CD4-positive, alpha-beta T cell treated with Interleukin-6 for 4 hours (primary cell): Measurements from ENCODE around the gene TRAF2.
A peak's percentile ranks its signal among the peaks of the same experiment; 100 is the strongest.

Experiments used
- DNase-seq: peaks from one replicate; pipeline ENCODE4 v3.0.0-alpha.2; 2020; ENCODE audit warnings: mixed read lengths

TRAF2 gene

DNA sequence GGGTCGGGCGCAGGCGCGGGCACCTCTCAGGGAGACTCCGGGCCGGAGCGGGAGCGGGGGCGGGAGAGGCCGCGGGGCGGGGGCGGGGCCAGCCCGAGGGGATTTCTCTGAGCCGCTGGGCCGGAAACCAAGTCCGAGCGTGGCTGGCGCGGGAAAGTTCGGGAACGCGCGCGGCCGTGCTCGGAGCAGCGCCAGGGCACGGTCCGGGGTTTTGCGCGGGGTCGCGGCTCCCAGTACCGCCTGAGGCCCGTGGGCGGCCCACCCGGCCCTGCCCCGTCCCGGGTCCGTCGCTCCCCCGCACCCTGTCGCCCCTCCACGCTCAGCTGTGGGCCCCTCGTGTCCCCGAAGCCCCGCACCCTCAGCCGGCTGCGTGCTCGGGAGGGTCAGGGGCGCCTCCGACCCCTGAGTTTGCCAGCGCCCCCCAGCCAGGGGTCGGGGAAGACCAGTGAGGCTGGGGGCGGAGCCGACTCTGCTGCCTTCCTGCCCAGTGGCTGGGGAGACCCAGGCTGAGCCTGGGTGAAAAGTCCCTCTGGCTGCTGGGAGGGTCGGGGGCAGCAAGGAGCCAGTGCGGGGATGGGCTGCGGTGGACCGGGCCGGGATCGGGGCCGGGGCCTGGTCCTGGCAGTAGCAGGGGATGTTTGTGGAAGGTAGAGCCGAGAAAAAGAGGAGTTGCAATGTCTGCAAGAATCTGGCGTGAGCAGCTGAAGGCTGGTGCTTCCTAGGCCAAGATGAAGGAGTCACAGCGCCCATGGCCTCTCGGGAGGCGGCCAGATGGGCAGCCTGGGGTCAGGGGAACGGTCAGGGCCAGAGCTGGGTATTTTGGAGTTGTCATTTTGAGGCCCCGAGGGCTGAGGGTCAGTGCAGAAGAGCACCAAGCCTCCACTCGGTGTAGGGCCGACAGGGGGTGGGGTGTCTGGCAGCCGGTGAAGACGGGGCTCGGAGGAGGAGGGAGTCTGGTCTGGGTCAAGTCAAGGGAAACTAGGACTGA lies 588 bp downstream of the TRAF2 start:
- peak; percentile 49 for DNase-seq

GRCh38 chr9:136888454-136888853 lies 2.1 kb downstream of the TRAF2 start:
- DNase-seq = no peak

- DNase-seq = no peak
Observed at GRCh38 chr9:136889858-136890257, 3.5 kb downstream of the TRAF2 start.

GRCh38 chr9:136890661-136891060 lies 4.3 kb downstream of the TRAF2 start:
- no peak for DNase-seq

DNA sequence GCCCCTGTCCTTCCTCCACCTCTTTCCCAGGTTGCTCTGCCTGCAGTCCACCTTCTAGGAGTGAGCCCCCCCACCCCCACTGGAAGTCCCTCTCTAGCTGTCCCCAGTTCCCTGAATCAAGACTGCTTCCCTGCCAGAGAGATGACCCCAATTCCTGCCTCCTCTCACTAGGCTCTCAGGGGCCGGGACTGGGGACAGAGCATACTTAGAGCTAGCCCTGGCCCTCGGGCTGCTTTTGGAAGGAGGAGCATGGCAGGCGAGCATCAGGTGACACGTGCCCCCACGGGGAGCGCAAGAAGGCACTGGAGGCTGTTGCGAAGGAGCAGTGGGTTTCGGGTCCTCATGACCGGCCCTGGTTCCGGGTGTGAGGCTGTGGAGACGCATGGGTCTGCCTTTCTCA lies 9.7 kb downstream of the TRAF2 start:
- DNase-seq = no peak

DNA sequence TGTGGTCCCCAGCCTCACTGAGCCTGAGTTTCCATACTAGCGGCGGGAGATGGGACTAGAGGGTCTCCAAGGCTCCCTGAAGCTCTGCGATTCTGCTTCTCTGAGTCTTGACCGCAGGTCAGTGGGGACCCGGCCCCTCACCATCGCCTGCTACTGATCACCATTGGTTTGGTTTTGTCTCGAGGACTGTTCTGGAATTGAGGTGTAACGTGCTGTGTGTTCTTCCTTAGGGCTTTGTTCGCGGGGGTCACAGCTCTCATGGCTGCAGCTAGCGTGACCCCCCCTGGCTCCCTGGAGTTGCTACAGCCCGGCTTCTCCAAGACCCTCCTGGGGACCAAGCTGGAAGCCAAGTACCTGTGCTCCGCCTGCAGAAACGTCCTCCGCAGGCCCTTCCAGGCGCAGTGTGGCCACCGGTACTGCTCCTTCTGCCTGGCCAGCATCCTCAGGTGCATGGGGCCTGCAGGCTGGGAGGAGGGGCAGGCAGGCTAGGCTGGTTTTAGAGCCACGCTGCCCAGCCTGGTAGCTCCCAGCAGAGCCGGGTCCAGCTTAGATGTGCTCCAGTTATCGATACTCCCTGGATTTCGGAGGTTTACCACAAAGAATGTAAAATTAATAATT lies 12.3 kb downstream of the TRAF2 start:
- no peak for DNase-seq

GRCh38 chr9:136899196-136899595 lies 12.9 kb downstream of the TRAF2 start:
- no peak for DNase-seq

GRCh38 chr9:136900556-136900955 lies 14.2 kb downstream of the TRAF2 start:
- no peak for DNase-seq

DNA sequence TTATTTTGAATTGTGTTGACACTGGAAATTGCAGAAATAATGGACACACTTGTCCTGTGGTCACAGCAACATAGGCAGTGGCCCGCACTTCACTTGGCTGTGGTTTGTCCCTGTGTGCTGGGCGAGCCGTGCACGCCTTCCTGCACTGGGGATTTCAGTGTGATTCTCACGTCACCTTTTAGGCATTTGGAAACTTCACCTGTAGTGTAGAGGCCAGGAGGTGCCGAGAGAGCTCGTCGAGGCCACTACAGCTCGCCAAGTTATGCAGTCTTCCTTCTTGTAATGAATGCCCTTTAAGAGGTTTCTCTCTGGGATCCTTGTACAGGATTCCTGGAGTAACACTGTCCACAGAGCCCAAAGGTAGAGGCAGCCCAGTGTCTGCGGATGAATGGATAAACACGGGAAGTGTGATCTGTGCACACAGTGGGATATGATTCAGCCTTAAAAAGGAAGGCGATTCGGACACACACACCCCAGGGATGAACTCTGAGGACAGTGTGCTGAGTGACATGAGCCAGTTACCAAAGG lies 14.7 kb downstream of the TRAF2 start:
- DNase-seq = no peak

- peak; percentile 80 for DNase-seq
Observed at GRCh38 chr9:136901516-136902258, 15.4 kb downstream of the TRAF2 start.

DNA sequence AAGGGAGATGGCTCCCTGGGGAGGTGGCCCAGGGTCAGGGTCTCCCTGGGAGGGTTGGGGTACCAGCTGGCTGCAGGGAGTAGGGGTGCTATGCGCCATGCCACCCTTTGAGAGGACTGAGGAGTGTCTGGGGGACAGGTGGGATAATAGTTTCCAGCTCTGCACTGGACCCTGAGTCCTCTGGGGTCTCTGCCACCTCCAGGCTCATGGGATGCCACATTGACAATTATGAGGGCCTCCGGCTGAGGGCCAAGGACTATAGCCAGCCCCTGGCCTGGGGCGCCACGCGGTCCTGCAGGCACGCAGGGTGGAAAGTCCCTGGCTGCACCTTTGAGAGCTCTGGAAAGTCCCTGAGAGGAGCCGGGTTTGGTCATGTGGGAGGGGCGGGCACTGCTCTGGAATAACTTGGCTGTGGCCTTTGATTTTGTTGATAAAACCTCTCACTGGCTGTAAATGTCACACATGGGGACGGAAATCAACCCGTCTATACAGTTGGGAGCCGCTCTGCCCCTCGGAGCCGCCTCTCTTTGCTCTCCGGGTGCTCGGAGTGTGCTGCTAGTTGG lies 16.0 kb downstream of the TRAF2 start:
- peak; percentile 73 for DNase-seq

DNA sequence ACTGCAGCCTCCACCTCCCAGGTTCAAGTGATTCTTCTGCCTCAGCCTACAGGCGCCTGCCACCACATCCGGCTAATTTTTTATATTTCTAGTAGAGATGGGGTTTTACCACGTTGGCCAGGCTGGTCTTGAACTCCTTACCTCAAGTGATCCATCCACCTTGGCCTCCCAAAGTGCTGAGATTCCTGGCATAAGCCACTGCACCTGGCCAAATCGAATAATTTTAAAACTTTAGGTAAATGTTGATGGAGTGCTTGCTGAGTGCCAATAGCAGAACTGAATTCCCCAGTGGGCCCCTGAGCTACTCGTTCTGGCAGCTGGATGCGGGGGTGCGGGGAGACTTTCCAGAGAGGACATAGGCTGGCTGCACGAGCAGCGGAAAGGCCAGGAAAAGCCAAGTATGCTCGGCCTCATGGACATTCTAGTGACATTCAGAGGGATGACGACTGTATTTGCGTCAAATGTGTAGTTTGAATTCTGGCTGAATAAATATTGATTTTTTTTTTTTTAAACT lies 16.8 kb downstream of the TRAF2 start:
- DNase-seq = peak; percentile 14

- no peak for DNase-seq
Observed at GRCh38 chr9:136906266-136906665, 19.9 kb downstream of the TRAF2 start.

- no peak for DNase-seq
Observed at GRCh38 chr9:136907011-136907914, 20.9 kb downstream of the TRAF2 start.

- no peak for DNase-seq
Observed at GRCh38 chr9:136910197-136910900, 24.0 kb downstream of the TRAF2 start.

DNA sequence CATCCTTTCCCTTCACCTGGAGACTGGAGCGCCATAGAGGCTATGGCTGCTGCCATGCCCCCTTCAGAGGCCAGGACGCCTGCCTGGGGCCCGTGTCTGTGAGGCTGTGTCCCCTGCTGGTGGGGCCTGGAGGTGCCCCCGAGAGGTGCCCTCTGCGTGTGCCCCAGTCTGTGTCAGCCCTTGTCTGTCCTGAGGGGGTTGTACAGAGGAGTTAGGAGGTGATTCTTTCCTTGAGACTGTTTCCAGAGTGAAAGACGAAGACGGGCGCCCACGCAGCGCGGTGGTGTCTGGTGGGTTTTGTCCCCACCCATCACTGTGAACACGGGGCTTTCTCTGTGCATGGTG lies 24.6 kb downstream of the TRAF2 start:
- DNase-seq = peak; percentile 14

GRCh38 chr9:136913701-136914438 lies 27.6 kb downstream of the TRAF2 start:
- no peak for DNase-seq

DNA sequence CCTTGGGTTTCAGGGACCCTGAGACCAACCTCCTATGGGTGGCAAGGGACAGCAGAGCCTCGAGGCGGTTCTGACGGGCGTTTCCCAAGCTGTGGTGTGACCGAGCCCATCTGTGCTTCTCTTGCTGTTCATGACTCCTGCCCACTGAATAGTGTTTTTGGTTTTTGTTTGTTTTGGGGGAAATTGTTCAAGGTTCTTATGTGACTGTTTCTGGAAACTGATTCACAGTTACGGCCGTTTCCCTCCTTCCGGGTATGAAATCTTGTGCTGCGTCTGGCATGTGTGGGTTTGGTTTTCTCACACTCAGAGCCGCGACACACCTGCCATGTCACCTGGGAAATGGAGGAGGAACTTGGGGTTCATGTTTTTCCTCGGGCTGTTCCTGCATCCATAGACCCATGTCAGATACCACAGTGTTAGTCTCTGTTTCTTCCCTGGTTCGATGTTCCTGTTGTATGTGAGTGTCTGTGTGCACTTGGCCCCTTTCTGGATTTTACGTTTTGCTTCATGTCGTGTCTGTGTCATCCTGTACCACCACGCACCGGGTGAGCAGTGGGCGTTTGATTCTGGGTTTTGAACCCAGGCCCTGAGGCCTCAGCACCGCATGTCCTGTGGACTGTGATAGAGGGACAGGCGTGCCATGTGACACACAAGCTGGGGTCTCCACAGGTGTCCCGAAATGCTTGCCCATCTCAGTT lies 29.5 kb downstream of the TRAF2 start:
- DNase-seq = no peak

- DNase-seq = no peak
Observed at GRCh38 chr9:136916330-136917184, 30.2 kb downstream of the TRAF2 start.
